PC-3 (cell line): ENCODE measurements around the gene DTNB.

ENCODE experiments used
- EZH2 ChIP-seq: fragments of 300-600 bp; sonication (generic); IDR thresholded peaks from one replicate; pipeline ENCODE4 v1.6.1; 2017; ENCODE audit warnings: antibody characterized with exemption, mild to moderate bottlenecking, low read length; ENCODE audit not compliant: unreplicated experiment
- TF ChIP-seq, protein P1 (sequence below): fragments of 300-600 bp; sonication (generic); conservative IDR thresholded peaks from 2 replicates; pipeline ENCODE4 v1.5.1; 2017; ENCODE audit warnings: antibody characterized with exemption, low read depth, mild to moderate bottlenecking, low read length

DNA sequence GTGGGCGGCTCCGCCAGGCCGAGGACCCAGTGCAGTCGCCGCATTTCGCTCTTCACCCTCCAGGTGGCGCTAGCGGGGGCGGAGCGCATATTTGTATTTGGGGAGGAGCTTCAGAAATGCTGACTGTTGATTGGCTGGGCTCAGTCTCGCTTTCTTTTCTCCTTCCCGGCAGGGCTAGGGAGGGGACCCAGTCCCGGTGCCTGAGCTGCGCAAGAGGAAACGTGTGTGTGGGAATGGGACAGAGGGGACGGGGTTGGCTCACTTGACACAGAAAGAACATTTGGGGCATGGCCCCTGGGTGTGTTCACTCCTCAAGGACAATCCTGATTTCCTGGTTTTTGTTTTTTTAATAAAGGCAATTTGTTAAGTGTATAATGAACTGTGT lies 311.3 kb downstream of the DTNB start:
- TF ChIP-seq, protein P1, sequence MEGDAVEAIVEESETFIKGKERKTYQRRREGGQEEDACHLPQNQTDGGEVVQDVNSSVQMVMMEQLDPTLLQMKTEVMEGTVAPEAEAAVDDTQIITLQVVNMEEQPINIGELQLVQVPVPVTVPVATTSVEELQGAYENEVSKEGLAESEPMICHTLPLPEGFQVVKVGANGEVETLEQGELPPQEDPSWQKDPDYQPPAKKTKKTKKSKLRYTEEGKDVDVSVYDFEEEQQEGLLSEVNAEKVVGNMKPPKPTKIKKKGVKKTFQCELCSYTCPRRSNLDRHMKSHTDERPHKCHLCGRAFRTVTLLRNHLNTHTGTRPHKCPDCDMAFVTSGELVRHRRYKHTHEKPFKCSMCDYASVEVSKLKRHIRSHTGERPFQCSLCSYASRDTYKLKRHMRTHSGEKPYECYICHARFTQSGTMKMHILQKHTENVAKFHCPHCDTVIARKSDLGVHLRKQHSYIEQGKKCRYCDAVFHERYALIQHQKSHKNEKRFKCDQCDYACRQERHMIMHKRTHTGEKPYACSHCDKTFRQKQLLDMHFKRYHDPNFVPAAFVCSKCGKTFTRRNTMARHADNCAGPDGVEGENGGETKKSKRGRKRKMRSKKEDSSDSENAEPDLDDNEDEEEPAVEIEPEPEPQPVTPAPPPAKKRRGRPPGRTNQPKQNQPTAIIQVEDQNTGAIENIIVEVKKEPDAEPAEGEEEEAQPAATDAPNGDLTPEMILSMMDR = peak; percentile 88
- TF ChIP-seq EZH2 = no peak
